ENCODE results near the gene CBFB. TPM values are rescaled to one million over a fixed set of nuclear protein-coding genes. Genes with fewer than 3 reads are reported as not detected.

The CBFB gene
- total and polyA plus RNA-seq, 2 of the 13 experiments (the other 11 are each of a cell fraction or from before 2014, with no cell fraction given): 22.1 to 70.8 TPM

- no TSS peak for BruUV-seq (replicated peaks)
- intact Hi-C loops (cut with micrococcal nuclease; ENCODE audit: unreplicated experiment) (no loop called here), in situ Hi-C loops (cut with HindIII; ENCODE audit: extremely low pct_ligation_motif_present, low pct_unique_long_range_greater_than_20kb) (no loop called here)
- no peak overlapping the region for H2AFZ ChIP-seq (ENCODE audit: low read length)
- FAIRE-seq (no peak), DNase-seq (ENCODE audit: low spot score) (no peak), ATAC-seq (no peak)
- POLR2A ChIA-PET: no interaction called here
- no peak overlapping the region for H3K4me2 ChIP-seq (ENCODE audit: low read depth, low read length)
- 90% methylated on average over 2 of the region's 2 CpGs for WGBS (ENCODE audit: low lambda C conversion rate)
- no peaks in the 10 kb centered on the region for H4K20me1 ChIP-seq (ENCODE audit: insufficient read depth, low read length)
- H3K79me2 ChIP-seq (ENCODE audit: insufficient read depth, low read length): peaks cover 22% of the 10 kb centered on the region
- peaks cover 11% of the 10 kb centered on the region for H3K4me1 ChIP-seq (ENCODE audit: insufficient read depth, low read length)
- H3K9me3 ChIP-seq (ENCODE audit: low read length): no peaks in the 10 kb centered on the region
- H3K27ac ChIP-seq (ENCODE audit: extremely low read length, insufficient read depth, low read length): no peak overlapping the region
- no peaks in the 10 kb centered on the region for H3K27me3 ChIP-seq (ENCODE audit: control insufficient read depth in 1 of 2, insufficient read depth in 2 of 2, low read length in 2 of 2)
- no peak overlapping the region for H3K9ac ChIP-seq (ENCODE audit: insufficient read depth, low read depth, low read length)
- H3K36me3 ChIP-seq (replicated peaks in 1 of 2; ENCODE audit: control insufficient read depth in 1 of 2, insufficient read depth in 2 of 2, low read length in 2 of 2): peaks cover 9 to 18% of the 10 kb centered on the region in 2 experiments
- no peak overlapping the region for H3K4me3 ChIP-seq (replicated peaks in 1 of 3; ENCODE audit: insufficient read depth in 1 of 3, low read depth in 2 of 3, low read length in 3 of 3)
- CTCF ChIA-PET (ENCODE audit: low intra/inter-chr PET ratio, low total read pairs): no interaction called here
- no peak for TF ChIP-seq ZNF609 (CRISPR knock-in tag; IDR thresholded peaks at IDR 0.05; ENCODE audit: borderline replicate concordance)
- no peak for TF ChIP-seq CBX1 (IDR thresholded peaks at IDR 0.05; ENCODE audit: low read depth)
- TF ChIP-seq ZBTB38 (CRISPR knock-in tag; IDR thresholded peaks at IDR 0.05): no peak
- no peak for TF ChIP-seq JUNB (CRISPR knock-in tag; IDR thresholded peaks at IDR 0.05; ENCODE audit: borderline replicate concordance)
- no peak for TF ChIP-seq TEAD2 (CRISPR knock-in tag; IDR thresholded peaks at IDR 0.05)
- no peak for TF ChIP-seq ZNF275 (CRISPR knock-in tag; IDR thresholded peaks at IDR 0.05; ENCODE audit: borderline replicate concordance)
- TF ChIP-seq RBFOX2 (IDR thresholded peaks at IDR 0.05; ENCODE audit: low read depth, low read length): no peak
- TF ChIP-seq ZNF577 (CRISPR knock-in tag; IDR thresholded peaks at IDR 0.05; ENCODE audit: borderline replicate concordance, low read depth): no peak
- TF ChIP-seq EP300 (IDR thresholded peaks at IDR 0.05; ENCODE audit: low read depth in 2 of 2, low read length in 2 of 2): no peak
- no peak for TF ChIP-seq EP300 (CRISPR knock-in tag; IDR thresholded peaks at IDR 0.05; ENCODE audit: borderline replicate concordance)
- TF ChIP-seq ZNF777 (CRISPR knock-in tag; IDR thresholded peaks at IDR 0.05): no peak
- TF ChIP-seq DDIT3 (CRISPR knock-in tag; IDR thresholded peaks at IDR 0.05): no peak
- no peak for TF ChIP-seq MTF2 (CRISPR knock-in tag; IDR thresholded peaks at IDR 0.05; ENCODE audit: borderline replicate concordance)
- no peak for TF ChIP-seq CBX2 (IDR thresholded peaks at IDR 0.05; ENCODE audit: low read depth, low read length)
- no peak for TF ChIP-seq CBX2 (CRISPR knock-in tag; IDR thresholded peaks at IDR 0.05; ENCODE audit: low read depth)
- no peak for TF ChIP-seq YY1 (IDR thresholded peaks at IDR 0.05; ENCODE audit: insufficient read depth, insufficient replicate concordance, low read depth, low read length)
- TF ChIP-seq ZSCAN25 (CRISPR knock-in tag; IDR thresholded peaks at IDR 0.05): no peak
- TF ChIP-seq ZFP90 (CRISPR knock-in tag; IDR thresholded peaks at IDR 0.05; ENCODE audit: borderline replicate concordance): no peak
- no peak for TF ChIP-seq E2F2 (CRISPR knock-in tag; IDR thresholded peaks at IDR 0.05; ENCODE audit: borderline replicate concordance)
These were observed 34.1 kb downstream of the CBFB start for GRCh38 chr16:67063008-67063407.
